IPS-18c (cell line): ENCODE data around the gene B3GLCT.
"Not testable (repeated sequence)": the region's sequence is repeated elsewhere in the genome, so short reads cannot be mapped to it uniquely, and the experiment has no call there.

ENCODE experiments used
- H3K4me3 ChIP-seq: 2 replicates; pipeline ENCODE4 v1.7.0; 2013; ENCODE audit warnings: low read depth, mild to moderate bottlenecking, low read length, moderate library complexity; ENCODE audit not compliant: insufficient read depth
- H3K9me3 ChIP-seq: one replicate; pipeline ENCODE4 v1.6.1; 2013; ENCODE audit warnings: mild to moderate bottlenecking, low read length, moderate library complexity; ENCODE audit not compliant: control insufficient read depth, insufficient read depth

Gene B3GLCT

DNA sequence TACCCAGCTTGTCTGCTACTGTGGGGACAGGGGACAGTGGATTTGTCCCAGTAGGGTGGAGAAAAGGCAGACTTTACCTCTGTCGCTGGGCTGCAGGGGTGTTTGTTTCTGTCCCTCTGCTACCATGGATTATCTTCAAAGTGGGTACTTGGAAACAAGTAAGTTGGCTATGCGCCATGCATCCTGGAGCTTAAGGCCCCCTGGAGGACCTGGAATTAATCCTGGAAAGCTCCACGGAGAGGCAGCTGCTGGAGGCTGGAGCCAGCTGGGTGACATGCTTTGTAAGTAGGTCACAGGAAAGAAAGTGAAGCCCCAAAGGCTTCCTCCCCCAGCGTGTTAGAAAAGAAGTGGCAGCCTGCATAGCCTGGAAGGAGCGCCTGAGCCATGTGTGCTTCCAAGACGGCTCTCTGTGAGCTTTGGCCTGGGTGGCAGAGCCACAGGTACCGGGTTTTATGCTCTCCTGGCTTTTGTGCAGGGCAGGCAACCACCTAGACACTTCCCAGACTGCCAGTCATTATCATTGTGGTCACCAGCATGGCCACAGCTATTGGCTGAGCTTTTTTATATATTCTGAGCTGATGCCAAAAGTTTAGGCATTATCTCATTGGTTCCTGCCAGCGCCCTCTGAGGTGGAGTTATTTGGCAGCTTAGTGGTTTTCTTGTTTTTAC, 9.5 kb downstream of the B3GLCT start:
- Histone ChIP-seq H3K9me3 (peaks cover 2% of the 10 kb centered on the region), H3K4me3 (no peak overlapping the region)

DNA sequence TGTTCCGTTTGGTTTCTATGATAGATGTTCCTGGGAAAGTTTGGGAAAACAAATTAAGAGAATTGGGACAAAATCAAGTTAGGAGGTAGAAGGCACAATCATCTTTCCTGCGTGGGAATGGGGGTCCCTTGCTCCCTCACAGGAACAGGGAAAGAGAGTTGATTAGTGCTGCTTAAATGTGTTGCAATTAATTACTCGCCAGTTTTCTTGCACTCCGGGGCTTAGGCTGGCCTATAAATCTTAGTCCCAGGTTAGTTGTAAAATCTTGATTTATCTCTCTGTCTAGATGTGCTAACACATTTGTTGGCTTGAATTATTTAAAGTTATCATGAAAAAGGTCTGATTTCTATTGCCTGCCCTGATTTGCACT, 10.1 kb downstream of the B3GLCT start:
- Histone ChIP-seq H3K4me3 (no peak overlapping the region), H3K9me3 (peaks cover 2% of the 10 kb centered on the region)

DNA sequence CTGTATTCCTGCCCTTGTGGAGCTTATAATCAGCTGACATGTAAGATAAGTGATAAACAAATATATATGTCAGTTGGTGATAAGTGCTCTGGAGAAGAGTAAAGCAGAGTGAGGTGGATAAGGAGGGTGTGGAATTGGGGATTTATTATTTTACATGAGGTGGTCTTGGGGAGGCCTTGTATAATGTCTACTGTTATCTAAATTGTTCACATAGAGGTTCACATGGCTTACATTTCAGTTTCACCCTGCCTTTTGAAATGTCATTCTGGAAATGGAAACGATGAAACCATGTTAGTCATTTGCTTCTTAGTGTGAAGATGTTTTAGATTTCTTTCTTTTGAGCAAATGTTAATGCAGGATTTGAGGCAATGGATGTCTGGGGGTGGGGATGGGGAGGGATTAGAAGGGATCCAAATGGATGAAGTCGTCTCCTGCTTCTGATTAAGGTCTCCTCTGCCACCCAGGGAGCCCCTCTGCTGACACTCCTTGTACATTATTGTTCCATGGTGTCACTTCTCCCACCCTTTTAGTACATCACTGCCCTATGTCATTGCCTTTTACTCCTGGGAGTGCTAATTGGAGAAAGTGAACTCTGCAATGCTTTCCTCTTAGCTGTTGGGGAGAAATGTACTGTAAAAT, 14.0 kb downstream of the B3GLCT start:
- Histone ChIP-seq H3K4me3 (no peak overlapping the region), H3K9me3 (peaks cover 2% of the 10 kb centered on the region)

DNA sequence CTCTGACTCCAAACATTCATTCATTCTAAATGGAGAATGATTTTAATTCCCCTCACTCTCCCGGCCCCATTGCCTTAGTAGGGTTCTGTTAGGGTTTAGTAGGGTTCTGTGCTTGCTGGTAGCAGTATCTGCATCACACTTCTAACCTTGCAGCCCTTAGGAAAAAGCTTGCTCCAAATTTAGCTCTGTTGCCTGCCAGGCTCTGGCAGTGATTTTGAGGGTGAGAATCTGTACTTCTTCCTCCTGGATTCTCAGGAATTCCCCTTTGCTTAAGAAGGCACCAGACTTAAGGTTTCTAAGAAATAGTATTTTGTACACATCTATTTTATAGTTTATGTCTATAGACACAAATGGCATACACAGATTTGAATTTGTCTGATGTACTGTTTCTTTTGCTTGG, 14.7 kb downstream of the B3GLCT start:
- Histone ChIP-seq H3K9me3 (peaks cover 2% of the 10 kb centered on the region), H3K4me3 (no peak overlapping the region)

DNA sequence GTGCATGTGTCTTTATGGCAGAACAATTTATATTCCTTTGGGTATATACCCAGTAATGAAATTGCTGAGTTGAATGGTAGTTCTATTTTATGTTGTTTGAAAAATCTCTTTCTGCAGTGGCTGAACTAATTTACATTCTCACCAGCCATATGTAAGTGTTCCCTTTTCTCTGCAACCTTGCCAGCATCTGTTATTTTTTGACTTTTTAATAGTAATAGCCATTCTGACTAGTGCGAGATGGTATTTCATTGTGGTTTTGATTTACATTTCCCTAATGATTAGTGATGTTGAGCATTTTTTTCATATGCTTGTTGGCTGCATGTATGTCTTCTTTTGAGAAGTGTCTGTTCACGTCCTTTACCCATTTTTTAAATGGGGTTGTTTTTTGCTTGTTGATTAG, 17.1 kb downstream of the B3GLCT start:
- not testable (repeated sequence) for H3K9me3 ChIP-seq, H3K4me3 ChIP-seq

DNA sequence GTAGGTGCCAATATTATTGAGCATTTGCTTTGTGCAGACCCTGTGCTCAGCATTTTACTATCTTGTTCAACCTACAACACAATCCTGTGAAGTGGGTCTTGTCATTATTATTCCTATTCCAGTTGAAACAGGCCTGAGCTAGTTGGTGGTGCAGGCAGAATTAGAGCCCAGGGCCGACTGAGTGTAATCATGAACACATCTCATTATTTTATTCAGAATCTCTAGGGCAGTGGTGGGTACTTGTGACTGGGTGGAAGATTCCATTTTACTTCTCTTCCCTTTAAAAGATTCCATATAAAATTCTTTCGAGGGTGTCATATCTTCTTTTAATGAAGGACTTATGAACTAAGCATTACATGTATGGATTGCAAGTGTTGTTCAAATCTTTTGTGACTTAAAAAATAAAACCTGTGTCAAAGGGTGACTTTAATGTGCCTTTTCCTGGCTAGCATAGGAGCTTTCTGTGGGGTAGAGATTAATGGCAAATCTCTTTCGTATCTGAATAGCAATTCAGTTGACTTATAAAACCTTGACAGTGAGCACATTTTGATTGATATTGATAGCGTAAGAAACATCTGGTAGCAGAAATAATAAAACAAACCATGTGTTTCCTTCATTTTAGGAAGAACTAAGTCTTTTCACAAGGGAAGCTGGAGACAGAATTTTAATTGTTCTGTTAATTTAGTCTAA, 20.3 kb downstream of the B3GLCT start:
- no peaks in the 10 kb centered on the region for H3K9me3 ChIP-seq
- no peak overlapping the region for H3K4me3 ChIP-seq

DNA sequence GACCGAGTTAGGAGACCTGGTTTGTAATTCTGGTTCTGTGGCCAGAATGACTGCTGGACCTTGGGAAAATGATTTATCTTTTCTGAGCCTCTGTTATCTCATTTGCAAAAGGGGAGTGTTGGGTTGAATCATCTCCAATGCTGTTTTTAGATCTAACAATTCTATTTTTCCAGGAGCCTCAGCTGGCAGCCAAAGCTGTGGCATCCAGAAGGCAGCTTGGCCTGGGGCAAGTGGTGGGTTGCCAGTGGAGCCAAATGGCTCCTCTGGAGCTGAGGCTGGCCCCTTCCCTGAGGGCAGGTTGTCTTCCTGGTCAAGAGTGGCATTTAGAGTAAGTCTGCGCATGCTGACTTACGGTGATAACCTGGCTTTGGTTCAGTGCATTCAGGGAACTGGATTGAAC, 21.3 kb downstream of the B3GLCT start:
- Histone ChIP-seq H3K9me3 (no peaks in the 10 kb centered on the region), H3K4me3 (no peak overlapping the region)

DNA sequence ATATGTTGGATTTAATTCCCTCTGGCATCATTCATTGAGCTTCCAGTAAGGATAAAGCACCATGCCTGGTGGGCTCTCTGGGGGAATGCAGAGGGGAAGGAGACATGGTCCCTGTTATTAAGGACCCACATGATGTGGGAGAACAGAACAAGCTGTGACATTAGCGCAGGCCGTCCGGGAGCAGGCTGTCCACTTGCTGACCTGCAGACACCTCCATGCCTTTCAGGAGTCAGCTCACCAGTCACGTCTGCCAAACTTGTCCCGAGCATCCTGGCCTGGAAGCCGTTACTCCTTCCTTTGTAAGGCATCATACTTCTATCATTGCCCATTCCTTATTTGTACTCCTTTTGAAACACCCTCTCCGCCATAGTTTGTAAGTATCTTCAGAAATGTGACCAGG, 23.4 kb downstream of the B3GLCT start:
- no peaks in the 10 kb centered on the region for H3K9me3 ChIP-seq
- H3K4me3 ChIP-seq = no peak overlapping the region

DNA sequence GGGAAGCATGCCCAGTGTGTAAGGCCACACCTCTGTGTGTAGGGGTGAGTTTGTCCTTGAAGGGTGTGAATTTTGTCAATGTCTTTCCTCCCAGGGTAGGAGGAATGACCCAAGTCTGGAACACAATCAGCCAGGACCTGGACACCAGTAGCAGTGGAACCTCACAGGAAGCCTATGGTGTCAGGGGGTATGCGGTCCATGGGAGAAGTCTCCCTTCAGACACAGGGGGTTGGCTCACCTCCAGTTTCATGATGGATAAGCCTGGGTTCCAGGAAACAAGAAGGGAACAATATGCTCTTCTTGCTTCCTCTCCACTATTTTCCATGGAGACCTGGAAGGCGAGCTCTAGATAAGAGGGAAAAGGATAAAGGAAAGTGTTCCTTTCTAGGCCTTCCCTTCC, 23.9 kb downstream of the B3GLCT start:
- H3K4me3 ChIP-seq = no peak overlapping the region
- H3K9me3 ChIP-seq = no peaks in the 10 kb centered on the region

DNA sequence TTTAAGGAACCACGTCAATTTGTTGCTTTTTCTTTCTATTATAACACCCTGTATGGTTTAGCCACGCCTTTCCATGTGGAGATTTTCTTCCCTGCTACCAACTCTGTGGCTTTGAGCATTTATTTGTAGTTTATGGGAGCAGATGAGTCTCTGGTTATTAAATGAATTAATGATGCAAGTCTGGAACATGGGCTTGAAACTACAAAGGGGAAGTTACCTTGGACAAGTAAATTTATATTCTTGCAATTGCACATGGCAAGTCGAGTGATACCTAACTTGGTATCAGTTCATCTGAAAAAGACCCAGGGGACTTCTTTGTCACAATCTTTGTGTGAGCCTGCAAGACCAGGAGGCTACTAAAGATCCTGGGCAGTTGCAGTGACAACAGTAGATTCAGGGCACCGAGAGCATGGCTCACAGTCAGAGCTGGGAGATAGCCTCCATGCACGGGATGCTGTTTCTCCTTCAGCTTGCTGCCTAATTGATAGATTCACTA, 24.4 kb downstream of the B3GLCT start:
- Histone ChIP-seq H3K4me3 (no peak overlapping the region), H3K9me3 (no peaks in the 10 kb centered on the region)

DNA sequence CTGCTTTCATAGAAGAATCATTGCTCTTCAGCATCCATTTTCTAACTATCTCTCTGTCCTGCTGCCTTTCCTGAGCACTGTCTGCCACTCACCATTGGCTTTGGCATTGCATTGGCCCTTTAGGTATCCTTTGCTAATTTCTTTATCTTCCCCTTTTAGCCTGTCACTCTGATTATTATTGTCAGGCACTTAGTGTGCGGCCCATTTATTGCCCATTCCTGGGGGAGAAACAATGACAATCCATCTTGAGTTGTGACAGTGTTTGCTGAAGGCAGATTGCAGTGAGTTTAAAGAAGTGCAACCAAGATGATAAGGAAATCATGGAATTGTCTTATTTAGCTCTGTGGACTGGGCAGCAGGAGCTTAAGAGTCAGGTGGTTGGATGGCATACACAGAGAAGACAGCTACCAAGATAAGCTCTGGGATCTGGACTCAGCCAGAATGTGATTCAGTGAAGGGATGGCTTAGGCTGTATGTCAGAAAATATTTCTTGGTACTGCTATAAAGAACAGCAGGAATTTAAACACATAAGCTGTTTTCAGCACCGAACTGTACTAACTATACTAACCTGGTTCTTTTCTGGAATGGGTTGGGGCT, 25.3 kb downstream of the B3GLCT start:
- H3K9me3 ChIP-seq = no peaks in the 10 kb centered on the region
- H3K4me3 ChIP-seq = no peak overlapping the region

DNA sequence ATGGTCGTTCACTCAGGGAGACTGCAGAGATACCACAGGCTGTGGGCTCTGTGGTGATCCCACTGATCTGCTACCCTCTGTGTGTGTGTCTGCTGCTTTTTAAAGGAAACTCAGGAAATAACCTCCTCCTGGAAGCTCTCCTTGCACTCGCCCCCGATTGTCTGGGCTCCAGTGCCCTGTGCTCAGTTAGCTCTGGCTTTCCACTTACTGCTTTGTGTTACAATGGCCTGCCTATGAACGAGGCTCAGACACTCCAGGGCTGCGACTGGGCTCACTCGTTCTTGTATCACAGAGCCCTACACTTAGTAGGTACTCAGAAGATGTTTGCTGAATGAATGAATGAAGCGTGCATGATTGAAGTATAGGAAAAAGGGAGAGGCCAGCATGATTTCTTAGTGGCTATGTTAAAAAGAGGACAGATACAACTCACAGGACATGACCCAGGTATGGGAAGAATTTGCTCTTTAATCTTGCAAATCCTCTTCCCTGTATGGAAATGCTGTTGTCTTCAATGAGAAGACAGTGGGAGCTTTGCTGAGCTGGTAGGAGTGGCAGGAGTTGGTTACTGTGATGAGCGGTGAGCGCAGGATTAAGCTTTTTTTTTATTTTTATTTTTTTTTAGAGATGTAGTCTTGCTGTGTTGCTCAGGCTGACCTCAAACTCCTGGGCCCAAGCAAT, 26.4 kb downstream of the B3GLCT start:
- Histone ChIP-seq H3K4me3 (no peak overlapping the region), H3K9me3 (no peaks in the 10 kb centered on the region)

DNA sequence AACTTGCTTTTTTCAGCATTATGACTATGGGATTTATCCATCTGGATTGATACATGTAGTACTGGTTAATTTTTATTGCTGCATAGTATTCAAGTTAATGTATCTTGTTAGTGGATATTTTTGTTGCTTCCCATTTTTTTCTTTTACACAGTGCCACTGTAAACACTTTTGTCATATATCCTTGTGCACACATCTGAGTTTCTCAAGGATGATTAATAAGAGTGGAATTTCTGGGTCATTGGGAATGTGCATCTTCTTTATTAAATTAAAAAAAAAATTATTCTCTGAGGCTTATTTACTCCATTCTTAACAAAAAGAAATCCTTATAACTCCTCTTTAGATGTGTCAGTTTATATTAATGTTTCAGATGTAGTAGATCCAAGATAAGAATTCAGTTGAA, 27.3 kb downstream of the B3GLCT start:
- Histone ChIP-seq H3K4me3 (no peak overlapping the region), H3K9me3 (no peaks in the 10 kb centered on the region)

DNA sequence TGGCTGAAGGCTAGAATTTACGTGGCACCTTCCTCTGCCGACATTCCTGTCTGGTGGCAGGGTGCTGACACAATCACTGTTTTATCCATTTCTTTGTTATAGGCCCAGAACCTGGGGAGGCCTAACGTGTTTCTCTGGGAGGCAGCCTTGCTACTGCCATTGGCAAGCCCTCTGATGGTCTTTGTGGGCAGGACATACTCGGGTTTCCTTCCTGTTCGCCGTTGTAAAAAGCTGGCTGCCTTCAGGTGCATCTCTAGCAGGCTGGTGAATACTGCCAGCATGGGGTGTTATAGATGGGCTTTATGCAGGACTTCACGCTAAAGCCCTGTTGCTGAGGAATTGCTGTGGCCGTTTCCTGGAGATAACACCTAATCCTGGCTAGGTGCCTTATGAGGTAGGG, 28.1 kb downstream of the B3GLCT start:
- no peaks in the 10 kb centered on the region for H3K9me3 ChIP-seq
- no peak overlapping the region for H3K4me3 ChIP-seq

DNA sequence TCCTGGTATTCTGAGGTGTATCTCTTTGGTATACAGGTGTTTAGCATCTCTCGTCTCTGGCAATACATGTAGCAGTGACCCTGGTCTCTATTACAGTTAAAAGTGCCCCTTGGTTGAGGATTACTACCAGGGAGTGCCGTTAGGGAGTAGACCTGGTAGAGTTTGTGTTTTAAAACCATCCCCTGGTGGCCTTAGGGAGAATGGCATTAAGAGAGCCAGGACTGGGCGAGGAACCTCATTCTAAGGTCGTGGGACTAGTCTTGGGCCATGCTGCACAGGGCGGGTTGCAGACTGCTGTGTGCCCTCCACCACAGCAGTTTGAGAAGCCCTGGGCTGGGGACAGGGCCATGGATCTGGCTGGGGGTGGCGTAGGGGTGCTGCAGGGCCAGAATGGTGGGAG, 35.0 kb downstream of the B3GLCT start:
- H3K4me3 ChIP-seq = no peak overlapping the region

DNA sequence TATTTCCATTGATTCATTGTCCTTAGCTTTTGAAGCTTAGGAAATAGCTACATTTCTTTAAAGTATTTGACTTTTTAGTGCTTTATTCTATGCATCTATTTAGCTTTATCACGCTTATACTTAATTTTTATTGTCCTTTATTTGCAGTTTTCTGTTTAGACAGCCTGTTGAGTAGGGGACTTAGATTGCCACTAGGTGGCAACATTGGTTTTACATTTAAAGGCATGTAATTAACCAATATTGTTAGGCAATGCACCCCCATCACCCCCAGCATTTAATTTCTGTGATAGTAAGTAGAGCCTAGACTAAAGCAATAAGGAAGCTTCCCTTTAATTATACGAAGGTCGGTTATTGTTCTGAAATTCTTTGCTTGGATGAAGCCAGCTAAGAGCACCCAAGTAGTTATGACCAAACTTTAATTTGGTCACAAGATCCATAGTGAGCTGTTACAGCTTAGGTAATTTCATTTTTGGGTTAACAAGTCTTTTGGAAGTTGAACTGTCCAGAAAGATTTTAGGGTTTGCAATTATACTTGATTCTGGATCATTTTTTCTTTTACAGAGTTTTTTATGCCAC, 36.5 kb downstream of the B3GLCT start:
- Histone ChIP-seq H3K9me3 (no peaks in the 10 kb centered on the region), H3K4me3 (no peak overlapping the region)

More for the DNA sequence above, 35.0 kb downstream of the B3GLCT start:
- H3K9me3 ChIP-seq = no peaks in the 10 kb centered on the region

DNA sequence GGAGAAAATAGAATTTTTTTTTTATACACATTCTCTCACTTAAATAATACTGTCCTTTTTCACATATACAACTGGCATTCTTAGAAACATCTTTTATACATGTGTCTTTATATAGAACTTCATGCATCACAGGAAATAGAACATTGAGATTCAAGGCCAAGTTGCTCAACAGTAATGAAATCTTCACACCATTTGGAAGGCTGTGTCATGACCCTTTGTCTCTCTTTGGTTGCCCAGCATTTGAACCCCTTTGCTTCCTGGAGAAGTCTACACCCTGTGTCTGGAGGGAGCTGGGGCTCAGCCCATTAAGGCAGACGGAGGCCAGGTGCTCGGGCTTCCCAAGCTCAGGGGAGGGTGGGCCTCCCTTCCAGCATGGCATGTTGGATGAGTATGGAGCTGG, 41.1 kb downstream of the B3GLCT start:
- no peak overlapping the region for H3K4me3 ChIP-seq
- no peaks in the 10 kb centered on the region for H3K9me3 ChIP-seq
